ENCODE data around the gene RPN2. TPM values are rescaled to one million over a fixed set of nuclear protein-coding genes. Genes with fewer than 3 reads are reported as not detected.

Gene RPN2
- total and polyA plus RNA-seq, 9 of the 15 experiments (the other 6 are each of a cell fraction or from before 2014, with no cell fraction given), result 168 to 548 (median 325) TPM

DNA sequence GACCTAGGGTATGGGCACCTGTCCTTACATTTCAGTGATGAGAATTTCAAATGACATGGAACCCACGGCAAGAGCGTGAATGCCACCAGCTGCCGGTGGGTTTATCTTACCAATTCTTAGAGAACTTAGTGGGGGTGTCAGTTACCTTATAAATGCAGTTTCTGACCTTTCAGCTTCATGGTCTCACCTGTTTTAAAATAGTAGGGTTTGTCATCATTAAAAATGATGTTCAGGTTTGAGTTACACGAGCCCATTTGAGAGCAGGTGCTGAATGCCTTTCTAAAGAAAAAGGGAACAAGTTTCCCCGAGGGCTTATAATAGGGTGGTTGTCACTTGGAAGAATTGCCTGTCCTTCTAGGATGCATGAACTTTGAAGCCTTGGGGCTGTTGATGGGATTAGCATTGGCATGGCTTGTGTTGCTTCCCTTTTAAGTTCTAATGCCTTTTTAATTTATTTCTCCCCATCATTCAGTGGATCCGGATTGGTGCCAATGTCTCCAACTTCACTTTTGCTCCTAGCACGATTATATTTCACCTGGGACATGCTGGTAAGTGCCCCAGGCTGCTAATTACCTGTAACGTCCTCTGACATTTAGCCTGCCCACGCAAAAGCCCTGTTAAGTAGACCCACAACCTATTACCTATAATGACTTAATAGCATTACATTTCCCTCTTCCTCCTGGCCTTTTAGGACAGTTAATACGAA, 54.6 kb downstream of the RPN2 start:
- Histone ChIP-seq H3K4me2 (ENCODE audit: insufficient read depth, low read length) (no peak overlapping the region), H3K27ac (ENCODE audit: extremely low read depth, low read depth, low read length) (no peak overlapping the region), H3K36me3 (ENCODE audit: control insufficient read depth, insufficient read depth, low read length) (peaks cover 97% of the 10 kb centered on the region), H3K27me3 (ENCODE audit: control insufficient read depth in 2 of 2, insufficient read depth in 2 of 2, low read length in 2 of 2) (no peaks in the 10 kb centered on the region), H3K9ac (ENCODE audit: insufficient read depth in 1 of 2, low read depth in 2 of 2, low read length in 2 of 2) (no peak overlapping the region), H3K4me3 (no peak overlapping the region), H3K9me1 (ENCODE audit: control insufficient read depth, insufficient read depth, low read length) (no peaks in the 10 kb centered on the region), H3K9me3 (replicated peaks; ENCODE audit: control insufficient read depth, insufficient read depth, low read depth, low read length) (no peaks in the 10 kb centered on the region), H4K20me1 (replicated peaks; ENCODE audit: control insufficient read depth, insufficient read depth, low read length) (no peaks in the 10 kb centered on the region), H3K4me1 (replicated peaks in 1 of 2; ENCODE audit: control insufficient read depth in 2 of 2, insufficient read depth in 2 of 2, low read length in 2 of 2) (no peaks in the 10 kb centered on the region), H2AFZ (ENCODE audit: low read depth, low read length) (no peak overlapping the region), H3K79me2 (ENCODE audit: control insufficient read depth, insufficient read depth, low read length) (no peaks in the 10 kb centered on the region)
- no TSS peak for BruUV-seq (replicated peaks)
- intact Hi-C loops (cut with micrococcal nuclease) (no loop called here), in situ Hi-C loops (cut with MboI) (no loop called here)
- CTCF ChIA-PET (ENCODE audit: low intra/inter-chr PET ratio), result no interaction called here
- DNase-seq (ENCODE audit: extremely low read depth in 1 of 4, low spot score in 3 of 4) (no peak), FAIRE-seq (no peak), ATAC-seq (no peak)
- POLR2A ChIA-PET, result interaction anchor here (0.6 kb wide), 1 partner anchor 1241 kb away, joined by 3 read pairs; no protein-coding TSS in a partner anchor
- WGBS (ENCODE audit: insufficient coverage, low coverage, missing lambda C conversion rate), result 89% methylated on average over 10 of the region's 10 CpGs
- TF ChIP-seq, protein P1, sequence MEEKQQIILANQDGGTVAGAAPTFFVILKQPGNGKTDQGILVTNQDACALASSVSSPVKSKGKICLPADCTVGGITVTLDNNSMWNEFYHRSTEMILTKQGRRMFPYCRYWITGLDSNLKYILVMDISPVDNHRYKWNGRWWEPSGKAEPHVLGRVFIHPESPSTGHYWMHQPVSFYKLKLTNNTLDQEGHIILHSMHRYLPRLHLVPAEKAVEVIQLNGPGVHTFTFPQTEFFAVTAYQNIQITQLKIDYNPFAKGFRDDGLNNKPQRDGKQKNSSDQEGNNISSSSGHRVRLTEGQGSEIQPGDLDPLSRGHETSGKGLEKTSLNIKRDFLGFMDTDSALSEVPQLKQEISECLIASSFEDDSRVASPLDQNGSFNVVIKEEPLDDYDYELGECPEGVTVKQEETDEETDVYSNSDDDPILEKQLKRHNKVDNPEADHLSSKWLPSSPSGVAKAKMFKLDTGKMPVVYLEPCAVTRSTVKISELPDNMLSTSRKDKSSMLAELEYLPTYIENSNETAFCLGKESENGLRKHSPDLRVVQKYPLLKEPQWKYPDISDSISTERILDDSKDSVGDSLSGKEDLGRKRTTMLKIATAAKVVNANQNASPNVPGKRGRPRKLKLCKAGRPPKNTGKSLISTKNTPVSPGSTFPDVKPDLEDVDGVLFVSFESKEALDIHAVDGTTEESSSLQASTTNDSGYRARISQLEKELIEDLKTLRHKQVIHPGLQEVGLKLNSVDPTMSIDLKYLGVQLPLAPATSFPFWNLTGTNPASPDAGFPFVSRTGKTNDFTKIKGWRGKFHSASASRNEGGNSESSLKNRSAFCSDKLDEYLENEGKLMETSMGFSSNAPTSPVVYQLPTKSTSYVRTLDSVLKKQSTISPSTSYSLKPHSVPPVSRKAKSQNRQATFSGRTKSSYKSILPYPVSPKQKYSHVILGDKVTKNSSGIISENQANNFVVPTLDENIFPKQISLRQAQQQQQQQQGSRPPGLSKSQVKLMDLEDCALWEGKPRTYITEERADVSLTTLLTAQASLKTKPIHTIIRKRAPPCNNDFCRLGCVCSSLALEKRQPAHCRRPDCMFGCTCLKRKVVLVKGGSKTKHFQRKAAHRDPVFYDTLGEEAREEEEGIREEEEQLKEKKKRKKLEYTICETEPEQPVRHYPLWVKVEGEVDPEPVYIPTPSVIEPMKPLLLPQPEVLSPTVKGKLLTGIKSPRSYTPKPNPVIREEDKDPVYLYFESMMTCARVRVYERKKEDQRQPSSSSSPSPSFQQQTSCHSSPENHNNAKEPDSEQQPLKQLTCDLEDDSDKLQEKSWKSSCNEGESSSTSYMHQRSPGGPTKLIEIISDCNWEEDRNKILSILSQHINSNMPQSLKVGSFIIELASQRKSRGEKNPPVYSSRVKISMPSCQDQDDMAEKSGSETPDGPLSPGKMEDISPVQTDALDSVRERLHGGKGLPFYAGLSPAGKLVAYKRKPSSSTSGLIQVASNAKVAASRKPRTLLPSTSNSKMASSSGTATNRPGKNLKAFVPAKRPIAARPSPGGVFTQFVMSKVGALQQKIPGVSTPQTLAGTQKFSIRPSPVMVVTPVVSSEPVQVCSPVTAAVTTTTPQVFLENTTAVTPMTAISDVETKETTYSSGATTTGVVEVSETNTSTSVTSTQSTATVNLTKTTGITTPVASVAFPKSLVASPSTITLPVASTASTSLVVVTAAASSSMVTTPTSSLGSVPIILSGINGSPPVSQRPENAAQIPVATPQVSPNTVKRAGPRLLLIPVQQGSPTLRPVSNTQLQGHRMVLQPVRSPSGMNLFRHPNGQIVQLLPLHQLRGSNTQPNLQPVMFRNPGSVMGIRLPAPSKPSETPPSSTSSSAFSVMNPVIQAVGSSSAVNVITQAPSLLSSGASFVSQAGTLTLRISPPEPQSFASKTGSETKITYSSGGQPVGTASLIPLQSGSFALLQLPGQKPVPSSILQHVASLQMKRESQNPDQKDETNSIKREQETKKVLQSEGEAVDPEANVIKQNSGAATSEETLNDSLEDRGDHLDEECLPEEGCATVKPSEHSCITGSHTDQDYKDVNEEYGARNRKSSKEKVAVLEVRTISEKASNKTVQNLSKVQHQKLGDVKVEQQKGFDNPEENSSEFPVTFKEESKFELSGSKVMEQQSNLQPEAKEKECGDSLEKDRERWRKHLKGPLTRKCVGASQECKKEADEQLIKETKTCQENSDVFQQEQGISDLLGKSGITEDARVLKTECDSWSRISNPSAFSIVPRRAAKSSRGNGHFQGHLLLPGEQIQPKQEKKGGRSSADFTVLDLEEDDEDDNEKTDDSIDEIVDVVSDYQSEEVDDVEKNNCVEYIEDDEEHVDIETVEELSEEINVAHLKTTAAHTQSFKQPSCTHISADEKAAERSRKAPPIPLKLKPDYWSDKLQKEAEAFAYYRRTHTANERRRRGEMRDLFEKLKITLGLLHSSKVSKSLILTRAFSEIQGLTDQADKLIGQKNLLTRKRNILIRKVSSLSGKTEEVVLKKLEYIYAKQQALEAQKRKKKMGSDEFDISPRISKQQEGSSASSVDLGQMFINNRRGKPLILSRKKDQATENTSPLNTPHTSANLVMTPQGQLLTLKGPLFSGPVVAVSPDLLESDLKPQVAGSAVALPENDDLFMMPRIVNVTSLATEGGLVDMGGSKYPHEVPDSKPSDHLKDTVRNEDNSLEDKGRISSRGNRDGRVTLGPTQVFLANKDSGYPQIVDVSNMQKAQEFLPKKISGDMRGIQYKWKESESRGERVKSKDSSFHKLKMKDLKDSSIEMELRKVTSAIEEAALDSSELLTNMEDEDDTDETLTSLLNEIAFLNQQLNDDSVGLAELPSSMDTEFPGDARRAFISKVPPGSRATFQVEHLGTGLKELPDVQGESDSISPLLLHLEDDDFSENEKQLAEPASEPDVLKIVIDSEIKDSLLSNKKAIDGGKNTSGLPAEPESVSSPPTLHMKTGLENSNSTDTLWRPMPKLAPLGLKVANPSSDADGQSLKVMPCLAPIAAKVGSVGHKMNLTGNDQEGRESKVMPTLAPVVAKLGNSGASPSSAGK (IDR thresholded peaks at IDR 0.05), result no peak
- TF ChIP-seq ZNF316 (IDR thresholded peaks at IDR 0.05) (no peak), SMAD4 (CRISPR knock-in tag; conservative IDR thresholded peaks at IDR 0.05) (no peak), CHD4 (IDR thresholded peaks at IDR 0.05; ENCODE audit: insufficient read depth, insufficient replicate concordance, low read depth, low read length, poor library complexity, severe bottlenecking) (no peak), BCOR (IDR thresholded peaks at IDR 0.05) (no peak), ILK (tag; IDR thresholded peaks at IDR 0.05; ENCODE audit: borderline replicate concordance, low read depth) (no peak), TAF9B (IDR thresholded peaks at IDR 0.05; ENCODE audit: partially characterized antibody) (no peak), ZNF830 (CRISPR knock-in tag; IDR thresholded peaks at IDR 0.05) (no peak), STAT5B (CRISPR knock-in tag; IDR thresholded peaks at IDR 0.05) (no peak)
- TF ChIP-seq, protein P2, sequence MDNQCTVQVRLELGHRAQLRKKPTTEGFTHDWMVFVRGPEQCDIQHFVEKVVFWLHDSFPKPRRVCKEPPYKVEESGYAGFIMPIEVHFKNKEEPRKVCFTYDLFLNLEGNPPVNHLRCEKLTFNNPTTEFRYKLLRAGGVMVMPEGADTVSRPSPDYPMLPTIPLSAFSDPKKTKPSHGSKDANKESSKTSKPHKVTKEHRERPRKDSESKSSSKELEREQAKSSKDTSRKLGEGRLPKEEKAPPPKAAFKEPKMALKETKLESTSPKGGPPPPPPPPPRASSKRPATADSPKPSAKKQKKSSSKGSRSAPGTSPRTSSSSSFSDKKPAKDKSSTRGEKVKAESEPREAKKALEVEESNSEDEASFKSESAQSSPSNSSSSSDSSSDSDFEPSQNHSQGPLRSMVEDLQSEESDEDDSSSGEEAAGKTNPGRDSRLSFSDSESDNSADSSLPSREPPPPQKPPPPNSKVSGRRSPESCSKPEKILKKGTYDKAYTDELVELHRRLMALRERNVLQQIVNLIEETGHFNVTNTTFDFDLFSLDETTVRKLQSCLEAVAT (IDR thresholded peaks at IDR 0.05), result no peak
